ENCODE data around the gene JUNB.

- TF ChIP-seq CTCF (IDR thresholded peaks at IDR 0.05) (no peak), POLR2AphosphoS5 (IDR thresholded peaks at IDR 0.05) (no peak)
Measured at GRCh38 chr19:12842511-12842910, 51.2 kb downstream of the JUNB start.

Measured in transverse colon (tissue), 4 donors.